ENCODE measurements around the gene PRKCB. TPM values are rescaled to one million over a fixed set of nuclear protein-coding genes. Genes with fewer than 3 reads are reported as not detected.
"Not testable (repeated sequence)": the region's sequence is repeated elsewhere in the genome, so short reads cannot be mapped to it uniquely, and the experiment has no call there.

Gene PRKCB
- total RNA-seq, 1 donor from 2014 or later = 0.69 TPM

GRCh38 chr16:23927796-23928195, 92.0 kb downstream of the PRKCB start:
- no peak for DNase-seq
- Mint-ChIP-seq H3K36me3 (ENCODE audit: unreplicated experiment) (no peaks in the 10 kb centered on the region), H3K27me3 (ENCODE audit: unreplicated experiment) (peaks cover 2% of the 10 kb centered on the region), H3K27ac (ENCODE audit: unreplicated experiment) (no peak overlapping the region), H3K4me3 (ENCODE audit: unreplicated experiment) (no peak overlapping the region), H3K9me3 (ENCODE audit: unreplicated experiment) (peaks cover 4% of the 10 kb centered on the region), H3K4me1 (ENCODE audit: low read depth, unreplicated experiment) (peaks cover 16% of the 10 kb centered on the region)
- TF ChIP-seq, protein P1, sequence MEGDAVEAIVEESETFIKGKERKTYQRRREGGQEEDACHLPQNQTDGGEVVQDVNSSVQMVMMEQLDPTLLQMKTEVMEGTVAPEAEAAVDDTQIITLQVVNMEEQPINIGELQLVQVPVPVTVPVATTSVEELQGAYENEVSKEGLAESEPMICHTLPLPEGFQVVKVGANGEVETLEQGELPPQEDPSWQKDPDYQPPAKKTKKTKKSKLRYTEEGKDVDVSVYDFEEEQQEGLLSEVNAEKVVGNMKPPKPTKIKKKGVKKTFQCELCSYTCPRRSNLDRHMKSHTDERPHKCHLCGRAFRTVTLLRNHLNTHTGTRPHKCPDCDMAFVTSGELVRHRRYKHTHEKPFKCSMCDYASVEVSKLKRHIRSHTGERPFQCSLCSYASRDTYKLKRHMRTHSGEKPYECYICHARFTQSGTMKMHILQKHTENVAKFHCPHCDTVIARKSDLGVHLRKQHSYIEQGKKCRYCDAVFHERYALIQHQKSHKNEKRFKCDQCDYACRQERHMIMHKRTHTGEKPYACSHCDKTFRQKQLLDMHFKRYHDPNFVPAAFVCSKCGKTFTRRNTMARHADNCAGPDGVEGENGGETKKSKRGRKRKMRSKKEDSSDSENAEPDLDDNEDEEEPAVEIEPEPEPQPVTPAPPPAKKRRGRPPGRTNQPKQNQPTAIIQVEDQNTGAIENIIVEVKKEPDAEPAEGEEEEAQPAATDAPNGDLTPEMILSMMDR (IDR thresholded peaks at IDR 0.05; ENCODE audit: partially characterized antibody, unreplicated experiment) = no peak

GRCh38 chr16:23929237-23929636, 93.5 kb downstream of the PRKCB start:
- peaks cover 2% of the 10 kb centered on the region for H3K27me3 Mint-ChIP-seq (ENCODE audit: unreplicated experiment)
- H3K27ac Mint-ChIP-seq (ENCODE audit: unreplicated experiment) = no peak overlapping the region
- no peak for DNase-seq
- peaks cover 4% of the 10 kb centered on the region for H3K9me3 Mint-ChIP-seq (ENCODE audit: unreplicated experiment)
- TF ChIP-seq, protein P1 (IDR thresholded peaks at IDR 0.05; ENCODE audit: partially characterized antibody, unreplicated experiment) = no peak
- H3K36me3 Mint-ChIP-seq (ENCODE audit: unreplicated experiment) = no peaks in the 10 kb centered on the region
- H3K4me3 Mint-ChIP-seq (ENCODE audit: unreplicated experiment) = no peak overlapping the region
- H3K4me1 Mint-ChIP-seq (ENCODE audit: low read depth, unreplicated experiment) = peaks cover 16% of the 10 kb centered on the region

GRCh38 chr16:23929856-23930255, 94.1 kb downstream of the PRKCB start:
- peaks cover 4% of the 10 kb centered on the region for H3K9me3 Mint-ChIP-seq (ENCODE audit: unreplicated experiment)
- no peak overlapping the region for H3K4me3 Mint-ChIP-seq (ENCODE audit: unreplicated experiment)
- H3K36me3 Mint-ChIP-seq (ENCODE audit: unreplicated experiment) = no peaks in the 10 kb centered on the region
- H3K27me3 Mint-ChIP-seq (ENCODE audit: unreplicated experiment) = peaks cover 2% of the 10 kb centered on the region
- TF ChIP-seq, protein P1 (IDR thresholded peaks at IDR 0.05; ENCODE audit: partially characterized antibody, unreplicated experiment) = no peak
- DNase-seq = no peak
- H3K4me1 Mint-ChIP-seq (ENCODE audit: low read depth, unreplicated experiment) = peaks cover 16% of the 10 kb centered on the region
- H3K27ac Mint-ChIP-seq (ENCODE audit: unreplicated experiment) = no peak overlapping the region

GRCh38 chr16:23930791-23931190, 95.0 kb downstream of the PRKCB start:
- TF ChIP-seq, protein P1 (IDR thresholded peaks at IDR 0.05; ENCODE audit: partially characterized antibody, unreplicated experiment) = no peak
- Mint-ChIP-seq H3K27me3 (ENCODE audit: unreplicated experiment) (peaks cover 2% of the 10 kb centered on the region), H3K27ac (ENCODE audit: unreplicated experiment) (no peak overlapping the region), H3K4me3 (ENCODE audit: unreplicated experiment) (peak overlapping the region; percentile 23), H3K4me1 (ENCODE audit: low read depth, unreplicated experiment) (peaks cover 16% of the 10 kb centered on the region), H3K9me3 (ENCODE audit: unreplicated experiment) (peaks cover 4% of the 10 kb centered on the region), H3K36me3 (ENCODE audit: unreplicated experiment) (no peaks in the 10 kb centered on the region)
- no peak for DNase-seq

GRCh38 chr16:23931199-23931598, 95.4 kb downstream of the PRKCB start:
- Mint-ChIP-seq H3K9me3 (ENCODE audit: unreplicated experiment) (peaks cover 4% of the 10 kb centered on the region), H3K4me1 (ENCODE audit: low read depth, unreplicated experiment) (peaks cover 16% of the 10 kb centered on the region), H3K27ac (ENCODE audit: unreplicated experiment) (no peak overlapping the region), H3K27me3 (ENCODE audit: unreplicated experiment) (peaks cover 2% of the 10 kb centered on the region), H3K4me3 (ENCODE audit: unreplicated experiment) (peak overlapping the region; percentile 23), H3K36me3 (ENCODE audit: unreplicated experiment) (no peaks in the 10 kb centered on the region)
- no peak for DNase-seq
- TF ChIP-seq, protein P1 (IDR thresholded peaks at IDR 0.05; ENCODE audit: partially characterized antibody, unreplicated experiment) = no peak

GRCh38 chr16:23933650-23934049, 97.9 kb downstream of the PRKCB start:
- not testable (repeated sequence) for DNase-seq; H3K27me3 Mint-ChIP-seq (ENCODE audit: unreplicated experiment); H3K9me3 Mint-ChIP-seq (ENCODE audit: unreplicated experiment); H3K4me3 Mint-ChIP-seq (ENCODE audit: unreplicated experiment); H3K27ac Mint-ChIP-seq (ENCODE audit: unreplicated experiment); H3K36me3 Mint-ChIP-seq (ENCODE audit: unreplicated experiment)
- H3K4me1 Mint-ChIP-seq (ENCODE audit: low read depth, unreplicated experiment) = peaks cover 16% of the 10 kb centered on the region
